ENCODE data around the gene LRRTM3. TPM values are rescaled to one million over a fixed set of nuclear protein-coding genes. Genes with fewer than 3 reads are reported as not detected.

The LRRTM3 gene
- total RNA-seq, 2 donors from 2014 or later = not detected

DNA sequence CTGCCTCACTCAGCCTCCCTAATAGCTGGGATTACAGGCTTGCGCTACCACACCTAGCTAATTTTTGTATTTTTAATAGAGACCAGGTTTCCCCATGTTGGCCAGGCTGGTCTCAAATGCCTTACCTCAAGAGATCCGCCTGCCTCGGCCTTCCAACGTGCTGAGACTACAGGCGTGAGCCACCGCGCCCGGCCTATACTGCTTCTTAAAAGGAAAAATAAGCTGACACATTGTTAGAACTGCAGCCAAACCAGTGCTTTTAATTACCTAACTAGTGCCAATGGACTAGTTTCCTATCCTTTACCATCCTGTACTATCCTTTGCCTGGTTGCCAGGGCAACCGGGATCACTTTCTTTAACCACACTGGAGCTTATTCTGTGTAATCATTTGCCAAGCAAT is 108.0 kb downstream of the LRRTM3 start:
- no peak for DNase-seq
- Histone ChIP-seq H3K9ac (ENCODE audit: extremely low read depth, low read length, poor library complexity, severe bottlenecking) (no peak overlapping the region), H3K36me3 (ENCODE audit: control insufficient read depth, insufficient read depth, low read length) (no peaks in the 10 kb centered on the region), H3K27ac (ENCODE audit: low read depth, low read length) (no peak overlapping the region), H3K9me3 (ENCODE audit: control insufficient read depth, low read length) (no peaks in the 10 kb centered on the region), H3K4me1 (ENCODE audit: control insufficient read depth, insufficient read depth, low read length) (no peaks in the 10 kb centered on the region), H3K4me3 (ENCODE audit: low read length) (no peak overlapping the region), H3K27me3 (ENCODE audit: control insufficient read depth, insufficient read depth, low read length, poor library complexity, severe bottlenecking) (no peaks in the 10 kb centered on the region)
- no peak overlapping the region for H3K27ac Mint-ChIP-seq
- H3K4me3 Mint-ChIP-seq = no peak overlapping the region
- H3K36me3 Mint-ChIP-seq (ENCODE audit: low read depth) = no peaks in the 10 kb centered on the region
- no peaks in the 10 kb centered on the region for H3K9me3 Mint-ChIP-seq
- H3K4me1 Mint-ChIP-seq = no peaks in the 10 kb centered on the region
- no peaks in the 10 kb centered on the region for H3K27me3 Mint-ChIP-seq (ENCODE audit: insufficient read depth)
- TF ChIP-seq, protein P1, sequence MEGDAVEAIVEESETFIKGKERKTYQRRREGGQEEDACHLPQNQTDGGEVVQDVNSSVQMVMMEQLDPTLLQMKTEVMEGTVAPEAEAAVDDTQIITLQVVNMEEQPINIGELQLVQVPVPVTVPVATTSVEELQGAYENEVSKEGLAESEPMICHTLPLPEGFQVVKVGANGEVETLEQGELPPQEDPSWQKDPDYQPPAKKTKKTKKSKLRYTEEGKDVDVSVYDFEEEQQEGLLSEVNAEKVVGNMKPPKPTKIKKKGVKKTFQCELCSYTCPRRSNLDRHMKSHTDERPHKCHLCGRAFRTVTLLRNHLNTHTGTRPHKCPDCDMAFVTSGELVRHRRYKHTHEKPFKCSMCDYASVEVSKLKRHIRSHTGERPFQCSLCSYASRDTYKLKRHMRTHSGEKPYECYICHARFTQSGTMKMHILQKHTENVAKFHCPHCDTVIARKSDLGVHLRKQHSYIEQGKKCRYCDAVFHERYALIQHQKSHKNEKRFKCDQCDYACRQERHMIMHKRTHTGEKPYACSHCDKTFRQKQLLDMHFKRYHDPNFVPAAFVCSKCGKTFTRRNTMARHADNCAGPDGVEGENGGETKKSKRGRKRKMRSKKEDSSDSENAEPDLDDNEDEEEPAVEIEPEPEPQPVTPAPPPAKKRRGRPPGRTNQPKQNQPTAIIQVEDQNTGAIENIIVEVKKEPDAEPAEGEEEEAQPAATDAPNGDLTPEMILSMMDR (conservative IDR thresholded peaks at IDR 0.05) = no peak
- WGBS, 2 experiments (ENCODE audit: insufficient coverage in 1 of 2, insufficient read length in 1 of 2) = 92 to 94% methylated on average over 8 to 9 of the region's 9 CpGs

DNA sequence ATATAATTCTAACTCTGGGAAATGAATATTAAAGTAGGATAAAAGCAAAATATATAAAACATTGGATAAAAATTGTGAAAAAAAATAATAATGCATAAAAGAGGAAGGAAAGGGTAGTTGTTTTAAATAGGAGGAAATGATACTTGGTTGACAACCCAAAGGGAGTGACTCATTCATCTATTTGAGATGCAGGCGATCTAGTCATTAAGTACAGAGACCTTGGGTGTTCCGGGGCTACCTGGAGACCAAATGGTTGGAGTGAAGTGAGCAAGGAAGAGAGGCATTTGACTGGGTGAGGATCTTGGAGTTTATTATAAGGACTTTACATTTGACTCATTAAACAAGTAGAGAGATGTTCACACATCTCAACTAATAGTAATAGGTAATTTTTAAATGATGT is 111.0 kb downstream of the LRRTM3 start:
- Mint-ChIP-seq H3K27ac (no peak overlapping the region), H3K4me1 (no peaks in the 10 kb centered on the region), H3K4me3 (no peak overlapping the region), H3K9me3 (no peaks in the 10 kb centered on the region), H3K36me3 (ENCODE audit: low read depth) (no peaks in the 10 kb centered on the region), H3K27me3 (ENCODE audit: insufficient read depth) (no peaks in the 10 kb centered on the region)
- WGBS, 2 experiments (ENCODE audit: insufficient coverage in 1 of 2, insufficient read length in 1 of 2) = 46% methylated on average over 2 of the region's 2 CpGs; no CpG with 5 or more reads in 1 of the 2 experiments
- H3K27me3 ChIP-seq (ENCODE audit: control insufficient read depth, insufficient read depth, low read length, poor library complexity, severe bottlenecking) = no peaks in the 10 kb centered on the region
- H3K9me3 ChIP-seq (ENCODE audit: control insufficient read depth, low read length) = no peaks in the 10 kb centered on the region
- DNase-seq = no peak
- no peak overlapping the region for H3K4me3 ChIP-seq (ENCODE audit: low read length)
- no peak overlapping the region for H3K27ac ChIP-seq (ENCODE audit: low read depth, low read length)
- H3K9ac ChIP-seq (ENCODE audit: extremely low read depth, low read length, poor library complexity, severe bottlenecking) = no peak overlapping the region
- TF ChIP-seq, protein P1 (conservative IDR thresholded peaks at IDR 0.05) = no peak
- H3K4me1 ChIP-seq (ENCODE audit: control insufficient read depth, insufficient read depth, low read length) = no peaks in the 10 kb centered on the region
- no peaks in the 10 kb centered on the region for H3K36me3 ChIP-seq (ENCODE audit: control insufficient read depth, insufficient read depth, low read length)

DNA sequence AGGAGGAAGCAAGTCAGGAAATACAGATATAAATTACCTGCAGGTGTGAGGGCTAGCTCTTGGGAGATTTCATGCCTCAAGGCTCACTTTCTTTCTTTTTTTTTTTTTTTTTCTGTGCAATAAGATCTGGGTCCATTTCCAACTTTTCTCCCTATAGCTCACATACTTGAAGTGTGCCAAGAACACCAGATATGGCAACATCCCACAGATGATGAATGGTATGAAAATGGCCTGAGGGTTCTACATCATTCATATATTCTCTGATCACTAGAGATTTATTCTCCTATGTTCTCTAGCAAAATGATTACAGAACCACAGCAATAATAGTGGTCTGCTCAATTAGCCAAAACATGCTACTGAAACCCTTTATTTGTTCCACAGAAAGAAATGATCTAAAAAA is 117.2 kb downstream of the LRRTM3 start:
- TF ChIP-seq, protein P1 (conservative IDR thresholded peaks at IDR 0.05) = no peak
- Mint-ChIP-seq H3K4me1 (peaks cover 7% of the 10 kb centered on the region), H3K36me3 (ENCODE audit: low read depth) (no peaks in the 10 kb centered on the region), H3K4me3 (no peak overlapping the region), H3K9me3 (no peaks in the 10 kb centered on the region), H3K27me3 (ENCODE audit: insufficient read depth) (peaks cover 15% of the 10 kb centered on the region), H3K27ac (no peak overlapping the region)
- Histone ChIP-seq H3K9ac (ENCODE audit: extremely low read depth, low read length, poor library complexity, severe bottlenecking) (no peak overlapping the region), H3K4me3 (ENCODE audit: low read length) (no peak overlapping the region), H3K9me3 (ENCODE audit: control insufficient read depth, low read length) (no peaks in the 10 kb centered on the region), H3K36me3 (ENCODE audit: control insufficient read depth, insufficient read depth, low read length) (no peaks in the 10 kb centered on the region), H3K27ac (ENCODE audit: low read depth, low read length) (no peak overlapping the region), H3K4me1 (ENCODE audit: control insufficient read depth, insufficient read depth, low read length) (peaks cover 6% of the 10 kb centered on the region), H3K27me3 (ENCODE audit: control insufficient read depth, insufficient read depth, low read length, poor library complexity, severe bottlenecking) (peaks cover 43% of the 10 kb centered on the region)
- no peak for DNase-seq
